Trophoblast cell (in vitro differentiated cells and primary cell): ENCODE results near the gene TAF6.

Experiments
- DNase-seq, 2 donors: peaks; one replicate each; pipeline ENCODE4 v3.0.0-alpha.2; 2016
- H2AFZ ChIP-seq: 2 replicates; pipeline ENCODE4 v1.6.1; 2013; ENCODE audit warnings: low read length, moderate library complexity, mild to moderate bottlenecking; ENCODE audit not compliant: insufficient read depth, poor library complexity
- H2AK5ac ChIP-seq: 2 replicates; pipeline ENCODE4 v1.6.1; 2013; ENCODE audit warnings: mild to moderate bottlenecking, low read length
- H2BK120ac ChIP-seq: 2 replicates; pipeline ENCODE4 v1.6.1; 2013; ENCODE audit warnings: low read length, mild to moderate bottlenecking, moderate library complexity; ENCODE audit not compliant: insufficient read depth, poor library complexity
- H2BK12ac ChIP-seq: 2 replicates; pipeline ENCODE4 v1.6.1; 2013; ENCODE audit warnings: mild to moderate bottlenecking, low read length, moderate library complexity
- H2BK5ac ChIP-seq: 2 replicates; pipeline ENCODE4 v1.6.1; 2013; ENCODE audit warnings: low read length, low read depth, moderate library complexity, mild to moderate bottlenecking; ENCODE audit not compliant: poor library complexity
- H3K14ac ChIP-seq: 2 replicates; pipeline ENCODE4 v1.6.1; 2013; ENCODE audit warnings: mild to moderate bottlenecking, low read length
- H3K18ac ChIP-seq: 2 replicates; pipeline ENCODE4 v1.6.1; 2013; ENCODE audit warnings: mild to moderate bottlenecking, low read length
- H3K23ac ChIP-seq: 2 replicates; pipeline ENCODE4 v1.6.1; 2013; ENCODE audit warnings: low read length
- H3K27ac ChIP-seq: 2 replicates; pipeline ENCODE4 v1.5.1; 2013; ENCODE audit warnings: low read depth, mild to moderate bottlenecking, inconsistent platforms, low read length, moderate library complexity
- H3K27me3 ChIP-seq: 2 replicates; pipeline ENCODE4 v1.6.1; 2013; ENCODE audit warnings: inconsistent platforms, mild to moderate bottlenecking, low read length, moderate library complexity; ENCODE audit not compliant: insufficient read depth
- H3K36me3 ChIP-seq, 2 experiments: 1 replicate in 1 of 2; 2 replicates in 1 of 2; pipeline ENCODE4 v1.6.1; 2013; ENCODE audit warnings: low read length in 2 of 2, mild to moderate bottlenecking in 2 of 2, moderate library complexity in 1 of 2; ENCODE audit not compliant: insufficient read depth in 2 of 2, control insufficient read depth in 1 of 2
- H3K4ac ChIP-seq: 2 replicates; pipeline ENCODE4 v1.6.1; 2013; ENCODE audit warnings: low read depth, mild to moderate bottlenecking, low read length, moderate library complexity
- H3K4me1 ChIP-seq, 2 experiments: 1 replicate in 1 of 2; 2 replicates in 1 of 2; pipeline ENCODE4 v1.6.1; 2013; ENCODE audit warnings: low read length in 2 of 2, mild to moderate bottlenecking in 2 of 2, moderate library complexity in 1 of 2; ENCODE audit not compliant: insufficient read depth in 2 of 2, control insufficient read depth in 1 of 2
- H3K4me2 ChIP-seq: 2 replicates; pipeline ENCODE4 v1.6.1; 2013; ENCODE audit warnings: inconsistent platforms, mild to moderate bottlenecking, low read length, moderate library complexity
- H3K4me3 ChIP-seq: 2 replicates; pipeline ENCODE4 v1.5.1; 2013; ENCODE audit warnings: mild to moderate bottlenecking, low read depth, low read length, inconsistent platforms
- H3K79me1 ChIP-seq: one replicate; pipeline ENCODE4 v1.6.1; 2013; ENCODE audit warnings: low read length
- H3K79me2 ChIP-seq: 2 replicates; pipeline ENCODE4 v1.6.1; 2013; ENCODE audit warnings: low read length, mild to moderate bottlenecking; ENCODE audit not compliant: control insufficient read depth, insufficient read depth, poor library complexity
- H3K9ac ChIP-seq: 2 replicates; pipeline ENCODE4 v1.6.1; 2013; ENCODE audit warnings: mild to moderate bottlenecking, low read length
- H3K9me3 ChIP-seq: 2 replicates; pipeline ENCODE4 v1.6.1; 2013; ENCODE audit warnings: low read depth, mild to moderate bottlenecking, control low read depth, inconsistent platforms, low read length; ENCODE audit not compliant: insufficient read depth
- H4K12ac ChIP-seq: 2 replicates; pipeline ENCODE4 v1.6.1; 2013; ENCODE audit warnings: low read depth, mild to moderate bottlenecking, low read length, moderate library complexity
- H4K8ac ChIP-seq: 2 replicates; pipeline ENCODE4 v1.6.1; 2013; ENCODE audit warnings: low read depth, mild to moderate bottlenecking, low read length, moderate library complexity
- H4K91ac ChIP-seq: one replicate; pipeline ENCODE4 v1.6.1; 2013; ENCODE audit warnings: low read depth, mild to moderate bottlenecking, low read length, moderate library complexity
- WGBS: extraction: QIAGEN DNeasy Blood & Tissue Kit; methylation state at CpG from one replicate; pipeline ENCODE4 v1.1.7; 2013; ENCODE audit warnings: missing lambda C conversion rate; ENCODE audit not compliant: insufficient read length, insufficient coverage; ENCODE audit errors: extremely low coverage; 5-methylcytosine and 5-hydroxymethylcytosine counted together

Gene TAF6

DNA sequence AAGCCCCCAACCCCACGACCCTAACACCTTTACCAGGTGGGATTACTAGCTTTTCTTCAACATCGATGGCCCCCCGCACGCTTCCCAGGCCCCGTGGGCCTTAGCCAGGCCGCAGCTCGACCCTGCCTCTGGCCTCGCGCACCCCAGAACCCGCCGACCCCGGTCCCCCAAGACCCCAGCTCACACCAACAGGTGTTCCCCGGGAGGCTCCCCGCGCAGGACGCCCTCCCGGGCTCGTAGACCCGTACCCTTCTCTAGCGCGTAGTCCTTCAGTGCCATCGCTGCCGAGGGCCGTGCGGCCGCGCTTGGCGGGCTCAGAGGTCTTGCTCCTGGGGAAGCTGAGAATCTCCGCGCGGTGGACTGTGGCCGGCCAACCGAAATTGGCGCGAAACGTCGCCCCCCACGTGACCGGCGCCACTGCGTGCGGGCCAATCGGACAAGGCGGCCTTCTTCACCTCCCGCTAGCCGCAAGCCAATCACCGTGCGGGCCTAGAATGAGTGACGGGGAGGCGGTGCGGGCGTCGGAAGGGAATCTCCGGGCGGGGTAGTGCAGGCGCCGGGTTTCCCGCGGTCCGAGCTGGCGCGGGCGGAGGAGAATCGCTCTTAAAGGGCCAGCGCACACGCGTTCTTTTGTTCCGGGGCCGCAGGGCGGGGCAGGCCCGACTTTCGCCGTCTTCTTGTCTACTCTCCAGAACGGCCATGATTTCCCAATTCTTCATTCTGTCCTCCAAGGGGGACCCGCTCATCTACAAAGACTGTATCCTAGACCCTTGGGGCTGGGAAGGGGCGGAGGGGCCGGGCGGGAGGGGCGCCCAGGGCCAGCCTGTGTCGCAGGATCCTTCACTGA, 17.9 kb downstream of the TAF6 start, which contains the start of the genes AP4M1 and MCM7:
Gene AP4M1 (plus strand): TSS at position 628 of the 847 bp plus-strand sequence. CDS start 72 bp downstream, at position 700.
Gene MCM7 (minus strand): TSS at position 382 of the 847 bp plus-strand sequence. CDS start 103 bp downstream, at position 279.
- peak within 1 kb of the TSS; percentile 87 for H4K12ac ChIP-seq
- peak within 1 kb of the TSS; percentile 92 for H3K4me2 ChIP-seq
- DNase-seq = peak; percentile 99 to 100
- peaks cover 11% of the 10 kb centered on the region for H3K79me2 ChIP-seq
- H3K18ac ChIP-seq = peak within 1 kb of the TSS; percentile 83
- H3K9ac ChIP-seq = peak within 1 kb of the TSS; percentile 98
- H3K4ac ChIP-seq = peak within 1 kb of the TSS; percentile 64
- peak within 1 kb of the TSS; percentile 69 for H4K8ac ChIP-seq
- no peaks in the 10 kb centered on the region for H3K27me3 ChIP-seq
- H3K4me1 ChIP-seq = peaks cover 10 to 13% of the 10 kb centered on the region in 2 experiments
- peaks cover 41 to 48% of the 10 kb centered on the region in 2 experiments for H3K36me3 ChIP-seq
- peak within 1 kb of the TSS; percentile 71 for H2BK5ac ChIP-seq
- H3K4me3 ChIP-seq = peak within 1 kb of the TSS; percentile 99
- H2AK5ac ChIP-seq = peak within 1 kb of the TSS; percentile 87
- H2BK120ac ChIP-seq = peak within 1 kb of the TSS; percentile 84
- H3K23ac ChIP-seq = no peak within 1 kb of the TSS
- H3K9me3 ChIP-seq = no peaks in the 10 kb centered on the region
- H4K91ac ChIP-seq = peak within 1 kb of the TSS; percentile 91
- H3K14ac ChIP-seq = peak within 1 kb of the TSS; percentile 94
- peak within 1 kb of the TSS; percentile 91 for H2BK12ac ChIP-seq
- H3K27ac ChIP-seq = peak within 1 kb of the TSS; percentile 98
- H3K79me1 ChIP-seq = peaks cover 18% of the 10 kb centered on the region
- no CpG with 5 or more reads among the region's 80 CpGs for WGBS
- peak within 1 kb of the TSS; percentile 61 for H2AFZ ChIP-seq

DNA sequence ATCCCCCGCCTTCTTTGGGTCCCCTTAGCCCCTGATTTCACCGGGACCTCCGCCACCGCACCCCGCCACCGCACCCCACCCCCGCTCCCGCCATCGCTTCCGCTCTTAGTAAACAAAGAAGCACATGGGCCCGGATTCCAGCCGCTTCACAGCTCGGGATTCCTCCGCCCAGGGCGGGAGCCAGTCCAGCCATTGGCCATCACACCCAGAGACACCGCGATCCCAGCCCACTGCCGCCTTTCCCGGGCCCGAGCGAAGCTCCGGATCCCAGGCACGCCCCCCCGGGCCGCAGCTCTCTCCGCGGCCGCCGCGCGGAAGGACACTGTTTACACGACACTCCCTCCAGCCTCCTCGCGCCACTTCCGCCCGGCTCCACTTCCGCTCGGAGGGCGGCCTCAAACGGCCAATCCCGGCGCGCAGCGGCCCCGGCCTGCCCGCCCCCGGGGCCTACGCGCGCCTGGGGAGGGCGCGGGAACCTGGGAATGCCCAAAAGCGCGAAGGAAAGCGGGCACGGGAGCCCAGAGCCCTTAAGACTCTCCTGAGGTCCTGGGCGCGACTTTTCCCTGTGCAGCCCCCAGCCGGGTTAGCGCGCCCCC, 18.6 kb downstream of the TAF6 start:
- peak overlapping the region; percentile 91 for H4K91ac ChIP-seq
- H3K9me3 ChIP-seq = no peaks in the 10 kb centered on the region
- H3K4ac ChIP-seq = peak overlapping the region; percentile 64
- H2BK12ac ChIP-seq = no peak overlapping the region
- H4K12ac ChIP-seq = peak overlapping the region; percentile 43
- no CpG with 5 or more reads among the region's 61 CpGs for WGBS
- H3K27ac ChIP-seq = peak overlapping the region; percentile 87
- peak overlapping the region; percentile 66 for H2BK5ac ChIP-seq
- peaks cover 18% of the 10 kb centered on the region for H3K79me1 ChIP-seq
- no peaks in the 10 kb centered on the region for H3K27me3 ChIP-seq
- peak overlapping the region; percentile 23 for H3K18ac ChIP-seq
- peaks cover 48 to 49% of the 10 kb centered on the region in 2 experiments for H3K36me3 ChIP-seq
- peaks cover 11% of the 10 kb centered on the region for H3K79me2 ChIP-seq
- no peak overlapping the region for H2AFZ ChIP-seq
- H2BK120ac ChIP-seq = peak overlapping the region; percentile 62
- peak overlapping the region; percentile 41 for H4K8ac ChIP-seq
- peak overlapping the region; percentile 98 for H3K9ac ChIP-seq
- H3K4me3 ChIP-seq = peak overlapping the region; percentile 99
- peaks cover 10 to 13% of the 10 kb centered on the region in 2 experiments for H3K4me1 ChIP-seq
- peak; percentile 93 to 98 for DNase-seq
- H3K14ac ChIP-seq = peak overlapping the region; percentile 94
- H3K23ac ChIP-seq = no peak overlapping the region
- H3K4me2 ChIP-seq = peak overlapping the region; percentile 92
- H2AK5ac ChIP-seq = peak overlapping the region; percentile 87

- DNase-seq = no peak
- Histone ChIP-seq H3K27me3 (no peaks in the 10 kb centered on the region), H3K9ac (no peak overlapping the region), H2AK5ac (no peak overlapping the region), H3K23ac (no peak overlapping the region), H3K4ac (peak overlapping the region; percentile 86), H3K79me1 (peaks cover 18% of the 10 kb centered on the region), H3K27ac (no peak overlapping the region), H3K4me1 (peaks cover 10 to 13% of the 10 kb centered on the region in 2 experiments), H3K18ac (no peak overlapping the region), H3K79me2 (peaks cover 11% of the 10 kb centered on the region), H3K36me3 (peaks cover 48 to 52% of the 10 kb centered on the region in 2 experiments), H4K91ac (no peak overlapping the region), H4K12ac (no peak overlapping the region), H3K14ac (no peak overlapping the region), H3K4me2 (peak overlapping the region; percentile 74), H4K8ac (no peak overlapping the region), H2BK5ac (no peak overlapping the region), H3K9me3 (no peaks in the 10 kb centered on the region), H2BK120ac (no peak overlapping the region), H2AFZ (no peak overlapping the region), H2BK12ac (no peak overlapping the region), H3K4me3 (peak overlapping the region; percentile 4)
- no CpG with 5 or more reads among the region's 12 CpGs for WGBS
Observed at GRCh38 chr7:100099452-100099851, 19.7 kb downstream of the TAF6 start.

GRCh38 chr7:100098913-100099312, 20.2 kb downstream of the TAF6 start:
- Histone ChIP-seq H4K12ac (peak overlapping the region; percentile 35), H2BK5ac (no peak overlapping the region), H3K14ac (no peak overlapping the region), H3K9me3 (no peaks in the 10 kb centered on the region), H3K4me1 (peaks cover 10 to 13% of the 10 kb centered on the region in 2 experiments), H3K27ac (no peak overlapping the region), H3K18ac (peak overlapping the region; percentile 34), H3K23ac (no peak overlapping the region), H2BK12ac (no peak overlapping the region), H4K91ac (no peak overlapping the region), H2BK120ac (no peak overlapping the region), H3K27me3 (no peaks in the 10 kb centered on the region), H3K4me3 (no peak overlapping the region), H3K9ac (no peak overlapping the region), H2AFZ (no peak overlapping the region), H3K79me1 (peaks cover 18% of the 10 kb centered on the region), H3K4ac (peak overlapping the region; percentile 12), H3K36me3 (peaks cover 51 to 57% of the 10 kb centered on the region in 2 experiments), H3K79me2 (peaks cover 11% of the 10 kb centered on the region), H3K4me2 (no peak overlapping the region), H4K8ac (no peak overlapping the region), H2AK5ac (no peak overlapping the region)
- WGBS = no CpG with 5 or more reads among the region's 10 CpGs
- DNase-seq = no peak
